H1 (cell line): Measurements from ENCODE around the gene GLIPR2.

ENCODE experiments used
- EP300 ChIP-seq, 2 experiments: IDR thresholded peaks; 1 replicate in 1 of 2; 2 replicates in 1 of 2; pipeline ENCODE4 v1.6.1; 2011 to 2012; ENCODE audit warnings: low read depth in 2 of 2, low read length in 2 of 2, mild to moderate bottlenecking in 2 of 2, borderline replicate concordance in 1 of 2, inconsistent platforms in 1 of 2, moderate library complexity in 1 of 2
- POLR2A ChIP-seq, 2 experiments: IDR thresholded peaks; 1 replicate in 1 of 2; 2 replicates in 1 of 2; pipeline ENCODE4 v1.6.1; 2011; ENCODE audit warnings: low read depth in 2 of 2, low read length in 2 of 2, mild to moderate bottlenecking in 2 of 2; ENCODE audit errors: control extremely low read depth in 1 of 2
- POLR2AphosphoS5 ChIP-seq: IDR thresholded peaks from 2 replicates; pipeline ENCODE4 v1.6.1; 2011; ENCODE audit warnings: low read depth, low read length
- RAD21 ChIP-seq, 2 experiments: IDR thresholded peaks in 1 of 2; conservative IDR thresholded peaks in 1 of 2; 2 replicates each; pipeline ENCODE4 v1.6.1; 2011; ENCODE audit warnings: low read depth in 2 of 2, low read length in 2 of 2, improper control_type of control experiment in 1 of 2, inconsistent platforms in 1 of 2, mild to moderate bottlenecking in 1 of 2, moderate library complexity in 1 of 2
- SP2 ChIP-seq: IDR thresholded peaks from 2 replicates; pipeline ENCODE4 v1.6.1; 2012; ENCODE audit warnings: mild to moderate bottlenecking, low read length, inconsistent platforms
- SUZ12 ChIP-seq: fragments of 200-600 bp; sonication (generic); IDR thresholded peaks from 2 replicates; pipeline ENCODE4 v1.6.1; 2012; ENCODE audit warnings: mild to moderate bottlenecking, inconsistent platforms, low read length, moderate library complexity, mixed read lengths
- TAF7 ChIP-seq: optimal IDR thresholded peaks from 2 replicates; pipeline ENCODE3; 2011; ENCODE audit warnings: low read depth, mild to moderate bottlenecking, inconsistent platforms, low read length, moderate library complexity, borderline replicate concordance
- TF ChIP-seq, protein P1 (sequence below), 3 experiments: IDR thresholded peaks; 1 replicate in 2 of 3; 2 replicates in 1 of 3; pipeline versions ENCODE4 v1.5.1 to v1.6.1; 2011; ENCODE audit warnings: low read length in 3 of 3, mild to moderate bottlenecking in 3 of 3, inconsistent platforms in 2 of 3, low read depth in 1 of 3, moderate library complexity in 1 of 3; ENCODE audit not compliant: insufficient read depth in 1 of 3; ENCODE audit errors: control extremely low read depth in 1 of 3

DNA sequence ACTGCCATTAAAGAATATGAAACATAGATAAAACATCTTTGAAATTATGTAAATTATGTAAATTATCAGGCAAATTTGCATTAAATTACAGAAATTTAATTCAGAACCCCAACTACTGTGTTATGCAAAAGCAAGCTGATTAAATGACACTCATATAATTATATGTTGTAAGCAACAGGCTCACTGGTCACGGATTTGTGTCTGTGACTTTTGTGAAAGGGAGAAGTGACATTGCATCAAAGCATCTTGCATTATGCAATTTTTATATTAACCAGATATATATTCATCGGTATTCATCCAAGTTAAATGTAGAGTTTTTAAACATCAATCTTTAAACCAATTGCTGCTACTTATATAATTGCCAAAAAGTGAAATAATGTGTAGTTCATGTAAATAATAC lies 13.0 kb upstream of the GLIPR2 start:
- TF ChIP-seq, protein P1, sequence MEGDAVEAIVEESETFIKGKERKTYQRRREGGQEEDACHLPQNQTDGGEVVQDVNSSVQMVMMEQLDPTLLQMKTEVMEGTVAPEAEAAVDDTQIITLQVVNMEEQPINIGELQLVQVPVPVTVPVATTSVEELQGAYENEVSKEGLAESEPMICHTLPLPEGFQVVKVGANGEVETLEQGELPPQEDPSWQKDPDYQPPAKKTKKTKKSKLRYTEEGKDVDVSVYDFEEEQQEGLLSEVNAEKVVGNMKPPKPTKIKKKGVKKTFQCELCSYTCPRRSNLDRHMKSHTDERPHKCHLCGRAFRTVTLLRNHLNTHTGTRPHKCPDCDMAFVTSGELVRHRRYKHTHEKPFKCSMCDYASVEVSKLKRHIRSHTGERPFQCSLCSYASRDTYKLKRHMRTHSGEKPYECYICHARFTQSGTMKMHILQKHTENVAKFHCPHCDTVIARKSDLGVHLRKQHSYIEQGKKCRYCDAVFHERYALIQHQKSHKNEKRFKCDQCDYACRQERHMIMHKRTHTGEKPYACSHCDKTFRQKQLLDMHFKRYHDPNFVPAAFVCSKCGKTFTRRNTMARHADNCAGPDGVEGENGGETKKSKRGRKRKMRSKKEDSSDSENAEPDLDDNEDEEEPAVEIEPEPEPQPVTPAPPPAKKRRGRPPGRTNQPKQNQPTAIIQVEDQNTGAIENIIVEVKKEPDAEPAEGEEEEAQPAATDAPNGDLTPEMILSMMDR (IDR thresholded peaks at IDR 0.05; ENCODE audit: control extremely low read depth in 1 of 3, insufficient read depth in 1 of 3, low read depth in 1 of 3, low read length in 3 of 3), result no peak
- TF ChIP-seq RAD21 (IDR thresholded peaks at IDR 0.05 in 1 of 2, conservative IDR thresholded peaks at IDR 0.05 in 1 of 2; ENCODE audit: low read depth in 2 of 2, low read length in 2 of 2), result no peak
- TF ChIP-seq TAF7, result no peak
- TF ChIP-seq SP2, result no peak
- no peak for TF ChIP-seq POLR2AphosphoS5
- TF ChIP-seq POLR2A (IDR thresholded peaks at IDR 0.05; ENCODE audit: control extremely low read depth in 1 of 2, low read depth in 2 of 2, low read length in 2 of 2), result no peak
- TF ChIP-seq EP300 (IDR thresholded peaks at IDR 0.05; ENCODE audit: borderline replicate concordance in 1 of 2, low read depth in 2 of 2, low read length in 2 of 2), result no peak
- TF ChIP-seq SUZ12, result no peak
